Endothelial cell of umbilical vein (primary cell): ENCODE data around the gene SCNN1B. TPM values are rescaled to one million over a fixed set of nuclear protein-coding genes. Genes with fewer than 3 reads are reported as not detected.

Experiments used
- BruUV-seq: library from RNA; stranded (reverse); fragments of 400-500 nt; replicated peaks from 2 replicates; lab custom pipeline; 2021; lab: Mats Ljungman, UMichigan
- CTCF ChIA-PET: fragments of 300-600, 350-600 bp; sonication (Branson Sonifier 250); formaldehyde crosslinking; loops from one replicate; lab custom pipeline; 2021; ENCODE audit warnings: antibody characterized with exemption, inconsistent platforms; lab: Charles Lee
- POLR2A ChIA-PET: fragments of 300-600, 350-600 bp; sonication (Branson Sonifier 250); formaldehyde crosslinking; loops from one replicate; lab custom pipeline; 2021; ENCODE audit warnings: antibody characterized with exemption, inconsistent platforms; lab: Charles Lee
- DNase-seq: peaks from one replicate; pipeline ENCODE4 v3.0.0-alpha.2; 2011; ENCODE audit warnings: low read depth, low spot score
- FAIRE-seq: peaks from 2 replicates; lab custom pipeline; 2011; peaks lifted over from hg19 to GRCh38; lab: Jason Lieb, UNC
- H2AFZ ChIP-seq: 2 replicates; pipeline ENCODE4 v1.6.0; 2012; ENCODE audit warnings: low read depth, low read length, control low read depth, inconsistent platforms
- H3K27ac ChIP-seq: 2 replicates; pipeline ENCODE4 v1.5.1; 2011; ENCODE audit warnings: low read depth, mild to moderate bottlenecking, control low read depth, low read length, moderate library complexity; ENCODE audit not compliant: insufficient read depth
- H3K27me3 ChIP-seq, 2 experiments: 2 replicates each; pipeline versions ENCODE4 v1.6.0 to v1.6.1; 2011; ENCODE audit warnings: low read length in 2 of 2, mixed read lengths in 1 of 2; ENCODE audit not compliant: control insufficient read depth in 2 of 2, insufficient read depth in 2 of 2
- H3K36me3 ChIP-seq, 2 experiments: 2 replicates in 1 of 2; 3 replicates in 1 of 2; pipeline ENCODE4 v1.5.1; 2011; ENCODE audit warnings: low read length in 2 of 2, mild to moderate bottlenecking in 1 of 2, moderate library complexity in 1 of 2; ENCODE audit not compliant: control insufficient read depth in 2 of 2, insufficient read depth in 2 of 2; ENCODE audit errors: extremely low read depth in 1 of 2
- H3K4me1 ChIP-seq: 3 replicates; pipeline ENCODE4 v1.5.1; 2011; ENCODE audit warnings: mild to moderate bottlenecking, low read length; ENCODE audit not compliant: control insufficient read depth, insufficient read depth; ENCODE audit errors: extremely low read depth
- H3K4me2 ChIP-seq: 2 replicates; pipeline ENCODE4 v1.6.1; 2011; ENCODE audit warnings: low read length, control low read depth, mixed read lengths; ENCODE audit not compliant: insufficient read depth
- H3K4me3 ChIP-seq, 3 experiments: fragments of 200-600 bp in 1 of 3; sonication (generic), shearing (Covaris generic) in 1 of 3; replicated peaks in 1 of 3; 2 replicates each; pipeline ENCODE4 v1.5.1; 2011 to 2016; ENCODE audit warnings: control low read depth in 3 of 3, low read length in 3 of 3, mild to moderate bottlenecking in 2 of 3, inconsistent platforms in 1 of 3, low read depth in 1 of 3, moderate library complexity in 1 of 3; ENCODE audit not compliant: insufficient read depth in 1 of 3
- H3K79me2 ChIP-seq: 2 replicates; pipeline ENCODE4 v1.6.0; 2012; ENCODE audit warnings: low read length, inconsistent platforms; ENCODE audit not compliant: control insufficient read depth, insufficient read depth
- H3K9ac ChIP-seq: replicated peaks from 2 replicates; pipeline ENCODE3; 2011; ENCODE audit warnings: low read length, control low read depth; ENCODE audit not compliant: insufficient read depth; ENCODE audit errors: extremely low read depth
- H3K9me1 ChIP-seq: replicated peaks from 3 replicates; pipeline ENCODE4 v1.6.0; 2011; ENCODE audit warnings: mild to moderate bottlenecking, low read length; ENCODE audit not compliant: control insufficient read depth, insufficient read depth; ENCODE audit errors: extremely low read depth
- H3K9me3 ChIP-seq: replicated peaks from 2 replicates; pipeline ENCODE4 v1.5.1; 2012; ENCODE audit warnings: low read length, inconsistent platforms; ENCODE audit not compliant: control insufficient read depth, insufficient read depth
- H4K20me1 ChIP-seq: replicated peaks from 2 replicates; pipeline ENCODE3; 2011; ENCODE audit warnings: mild to moderate bottlenecking, low read length; ENCODE audit not compliant: control insufficient read depth, insufficient read depth; ENCODE audit errors: extremely low read depth
- CTCF ChIP-seq, 2 donors: IDR thresholded peaks; 1 replicate in 1 of 2; 2 replicates in 1 of 2; pipeline ENCODE4 v1.5.1; 2011; ENCODE audit warnings: low read length in 2 of 2, mild to moderate bottlenecking in 2 of 2, moderate library complexity in 2 of 2, control low read depth in 1 of 2, inconsistent platforms in 1 of 2, low read depth in 1 of 2; ENCODE audit not compliant: insufficient read depth in 1 of 2; ENCODE audit errors: extremely low read depth in 1 of 2
- EZH2 ChIP-seq: IDR thresholded peaks from 2 replicates; pipeline ENCODE4 v1.6.1; 2012; ENCODE audit warnings: borderline replicate concordance, low read depth, mild to moderate bottlenecking, moderate library complexity, low read length, inconsistent platforms; ENCODE audit not compliant: severe bottlenecking
- FOS ChIP-seq: IDR thresholded peaks from 2 replicates; pipeline ENCODE4 v1.6.1; 2011; ENCODE audit warnings: mild to moderate bottlenecking, low read length, moderate library complexity, borderline replicate concordance; ENCODE audit not compliant: insufficient read depth
- GATA2 ChIP-seq: IDR thresholded peaks from 2 replicates; pipeline ENCODE4 v1.7.0; 2011; ENCODE audit warnings: low read depth, mild to moderate bottlenecking, moderate library complexity, mixed read lengths, low read length; ENCODE audit not compliant: insufficient read length, insufficient read depth
- JUN ChIP-seq: IDR thresholded peaks from 2 replicates; pipeline ENCODE4 v1.6.1; 2011; ENCODE audit warnings: borderline replicate concordance, low read depth; ENCODE audit not compliant: insufficient read length, insufficient read depth
- MAX ChIP-seq: IDR thresholded peaks from 2 replicates; pipeline ENCODE4 v1.6.1; 2011; ENCODE audit not compliant: insufficient read depth, insufficient read length
- MYC ChIP-seq: IDR thresholded peaks from one replicate; pipeline ENCODE4 v1.6.1; 2011; ENCODE audit warnings: mild to moderate bottlenecking, low read depth, low read length
- POLR2A ChIP-seq: IDR thresholded peaks from 2 replicates; pipeline ENCODE4 v1.6.1; 2012; ENCODE audit warnings: low read depth, mild to moderate bottlenecking, control low read depth, low read length
- POLR2AphosphoS5 ChIP-seq: IDR thresholded peaks from 2 replicates; pipeline ENCODE4 v1.6.1; 2012; ENCODE audit warnings: low read depth, mild to moderate bottlenecking, control low read depth, low read length, moderate library complexity; ENCODE audit not compliant: insufficient read depth
- dilution Hi-C: fragments of 300-500 bp; cut with MboI; formaldehyde crosslinking; loops from one replicate; pipeline ENCODE4 v1.15.0; 2019; ENCODE audit warnings: low sequenced_read_pairs; ENCODE audit not compliant: extremely low pct_ligation_motif_present
- intact Hi-C: fragments of 100-400 bp; cut with micrococcal nuclease; formaldehyde crosslinking; loops from one replicate; pipeline ENCODE4 v1.10.0; 2022
- polyA plus RNA-seq, 4 experiments: library from polyadenylated mRNA; depleted of rRNA in 3 of 4; stranded (reverse) in 3 of 4; unstranded in 1 of 4; fragments of >200 nt; gene quantifications; 2 replicates each; pipeline versions ENCODE4 v1.2.1 to v1.2.3, GENCODE V29; 2011 to 2012; ENCODE audit warnings: missing spikeins in 1 of 4
- total RNA-seq: library from RNA; stranded (reverse); gene quantifications from 2 replicates; pipeline ENCODE4 v1.2.3, GENCODE V29; 2021

Gene SCNN1B
- total and polyA plus RNA-seq, 2 donors (not counting 3 experiments of a cell fraction or from before 2014, with no cell fraction given) = not detected

GRCh38 chr16:23356941-23357340 lies 54.8 kb downstream of the SCNN1B start:
- H3K9me1 ChIP-seq = no peaks in the 10 kb centered on the region
- no peaks in the 10 kb centered on the region for H3K36me3 ChIP-seq
- DNase-seq (no peak), FAIRE-seq (no peak)
- TF ChIP-seq POLR2A (no peak), EZH2 (no peak), GATA2 (no peak), POLR2AphosphoS5 (no peak), FOS (no peak), JUN (no peak), MYC (no peak)
- H3K9me3 ChIP-seq = no peaks in the 10 kb centered on the region
- no TSS peak for BruUV-seq
- dilution Hi-C loops (no loop called here), intact Hi-C loops (loop anchor here (5.0 kb wide), 1 partner anchor 75 kb away; no protein-coding TSS in a partner anchor)
- no peak overlapping the region for H3K4me2 ChIP-seq
- H3K27me3 ChIP-seq = no peaks in the 10 kb centered on the region
- H3K27ac ChIP-seq = no peak overlapping the region
- H3K4me3 ChIP-seq = no peak overlapping the region
- H3K4me1 ChIP-seq = no peaks in the 10 kb centered on the region
- POLR2A ChIA-PET = no interaction called here
- CTCF ChIA-PET = interaction anchor here (1.8 kb wide), 1 partner anchor 25 kb away, joined by 6 read pairs; no protein-coding TSS in a partner anchor
- H3K9ac ChIP-seq = no peak overlapping the region
- no peaks in the 10 kb centered on the region for H4K20me1 ChIP-seq
- no peak overlapping the region for H2AFZ ChIP-seq
- no peaks in the 10 kb centered on the region for H3K79me2 ChIP-seq

GRCh38 chr16:23357761-23358290 lies 55.7 kb downstream of the SCNN1B start:
- BruUV-seq = no TSS peak

More at GRCh38 chr16:23357761-23358290, 55.7 kb downstream of the SCNN1B start:
- Histone ChIP-seq H3K9me1 (no peaks in the 10 kb centered on the region), H3K79me2 (no peaks in the 10 kb centered on the region), H4K20me1 (no peaks in the 10 kb centered on the region), H3K27me3 (no peaks in the 10 kb centered on the region), H3K36me3 (no peaks in the 10 kb centered on the region), H3K4me1 (no peaks in the 10 kb centered on the region), H2AFZ (no peak overlapping the region), H3K9ac (no peak overlapping the region), H3K4me3 (no peak overlapping the region), H3K4me2 (no peak overlapping the region), H3K9me3 (no peaks in the 10 kb centered on the region), H3K27ac (no peak overlapping the region)
- dilution Hi-C loops (no loop called here), intact Hi-C loops (loop anchor here (5.0 kb wide), 1 partner anchor 74 kb away; no protein-coding TSS in a partner anchor)
- POLR2A ChIA-PET = no interaction called here
- CTCF ChIA-PET = interaction anchor here (1.2 kb wide), 1 partner anchor 11 kb away, joined by 3 read pairs; no protein-coding TSS in a partner anchor
- no peak for DNase-seq
- TF ChIP-seq EZH2 (no peak), MYC (no peak), JUN (no peak), CTCF (IDR thresholded peaks at IDR 0.05; ENCODE audit: extremely low read depth in 1 of 2, insufficient read depth in 1 of 2, low read depth in 1 of 2, low read length in 2 of 2) (no peak), POLR2A (no peak), FOS (no peak), POLR2AphosphoS5 (no peak), GATA2 (no peak), MAX (no peak)
- no peak for FAIRE-seq
